ENCODE data around the gene PTPRCAP.
"Not testable (repeated sequence)": the region's sequence is repeated elsewhere in the genome, so short reads cannot be mapped to it uniquely, and the experiment has no call there.

PTPRCAP gene

GRCh38 chr11:67402192-67402839, 35.2 kb downstream of the PTPRCAP start:
- Histone ChIP-seq H3K27me3 (ENCODE audit: control insufficient read depth in 1 of 2, insufficient read depth in 2 of 2, low read length in 2 of 2) (peaks cover 0 to 35% of the 10 kb centered on the region in 2 donors), H3K36me3 (ENCODE audit: insufficient read depth, low read length) (peaks cover 22% of the 10 kb centered on the region), H3K27ac (ENCODE audit: low read depth, low read length) (peak overlapping the region; percentile 53), H3K4me1 (ENCODE audit: insufficient read depth, low read length) (peaks cover 23% of the 10 kb centered on the region), H3K4me3 (ENCODE audit: low read depth in 1 of 2, low read length in 2 of 2) (peak overlapping the region; percentile 21 to 66)
- not testable (repeated sequence) for H3K9ac ChIP-seq (ENCODE audit: low read length); H3K9me3 ChIP-seq (ENCODE audit: low read length)

- Histone ChIP-seq H3K9me3 (ENCODE audit: low read length) (no peaks in the 10 kb centered on the region), H3K9ac (ENCODE audit: low read length) (peak within 1 kb of the TSS; percentile 79), H3K4me3 (ENCODE audit: low read depth in 1 of 2, low read length in 2 of 2) (peak within 1 kb of the TSS; percentile 66 to 81), H3K4me1 (ENCODE audit: insufficient read depth, low read length) (peaks cover 23% of the 10 kb centered on the region), H3K36me3 (ENCODE audit: insufficient read depth, low read length) (peaks cover 22% of the 10 kb centered on the region), H3K27me3 (ENCODE audit: control insufficient read depth in 1 of 2, insufficient read depth in 2 of 2, low read length in 2 of 2) (peaks cover 0 to 28% of the 10 kb centered on the region in 2 donors), H3K27ac (ENCODE audit: low read depth, low read length) (peak within 1 kb of the TSS; percentile 97)
These were observed 35.8 kb downstream of the PTPRCAP start, which contains the start of gene PPP1CA for GRCh38 chr11:67401495-67402191. PPP1CA (minus strand) TSS chr11:67401858; CDS start chr11:67401782, 76 bp downstream.

- Histone ChIP-seq H3K9me3 (ENCODE audit: low read length) (no peaks in the 10 kb centered on the region), H3K36me3 (ENCODE audit: insufficient read depth, low read length) (peaks cover 22% of the 10 kb centered on the region), H3K27me3 (ENCODE audit: control insufficient read depth in 1 of 2, insufficient read depth in 2 of 2, low read length in 2 of 2) (peaks cover 0 to 22% of the 10 kb centered on the region in 2 donors), H3K9ac (ENCODE audit: low read length) (peak overlapping the region; percentile 79), H3K4me1 (ENCODE audit: insufficient read depth, low read length) (peaks cover 23% of the 10 kb centered on the region), H3K4me3 (ENCODE audit: low read depth in 1 of 2, low read length in 2 of 2) (peak overlapping the region; percentile 66 to 81), H3K27ac (ENCODE audit: low read depth, low read length) (peak overlapping the region; percentile 97)
These were observed 36.5 kb downstream of the PTPRCAP start for GRCh38 chr11:67400942-67401494.

- H3K4me3 ChIP-seq (ENCODE audit: low read depth in 1 of 2, low read length in 2 of 2) = peak overlapping the region; percentile 66 to 81
- peak overlapping the region; percentile 79 for H3K9ac ChIP-seq (ENCODE audit: low read length)
- H3K27ac ChIP-seq (ENCODE audit: low read depth, low read length) = peak overlapping the region; percentile 97
- H3K4me1 ChIP-seq (ENCODE audit: insufficient read depth, low read length) = peaks cover 23% of the 10 kb centered on the region
- peaks cover 0 to 16% of the 10 kb centered on the region in 2 donors for H3K27me3 ChIP-seq (ENCODE audit: control insufficient read depth in 1 of 2, insufficient read depth in 2 of 2, low read length in 2 of 2)
- no peaks in the 10 kb centered on the region for H3K9me3 ChIP-seq (ENCODE audit: low read length)
- peaks cover 22% of the 10 kb centered on the region for H3K36me3 ChIP-seq (ENCODE audit: insufficient read depth, low read length)
These were observed 37.1 kb downstream of the PTPRCAP start for GRCh38 chr11:67400251-67400941.

GRCh38 chr11:67398661-67399563, 38.6 kb downstream of the PTPRCAP start:
- Histone ChIP-seq H3K4me1 (ENCODE audit: insufficient read depth, low read length) (peaks cover 23% of the 10 kb centered on the region), H3K9ac (ENCODE audit: low read length) (no peak overlapping the region), H3K9me3 (ENCODE audit: low read length) (no peaks in the 10 kb centered on the region), H3K27me3 (ENCODE audit: control insufficient read depth in 1 of 2, insufficient read depth in 2 of 2, low read length in 2 of 2) (peaks cover 0 to 2% of the 10 kb centered on the region in 2 donors), H3K4me3 (ENCODE audit: low read depth in 1 of 2, low read length in 2 of 2) (no peak overlapping the region), H3K27ac (ENCODE audit: low read depth, low read length) (no peak overlapping the region), H3K36me3 (ENCODE audit: insufficient read depth, low read length) (peaks cover 22% of the 10 kb centered on the region)

GRCh38 chr11:67397986-67398660, 39.4 kb downstream of the PTPRCAP start:
- Histone ChIP-seq H3K9ac (ENCODE audit: low read length) (no peak overlapping the region), H3K27ac (ENCODE audit: low read depth, low read length) (no peak overlapping the region), H3K4me3 (ENCODE audit: low read depth in 1 of 2, low read length in 2 of 2) (no peak overlapping the region), H3K4me1 (ENCODE audit: insufficient read depth, low read length) (peaks cover 23% of the 10 kb centered on the region), H3K36me3 (ENCODE audit: insufficient read depth, low read length) (peaks cover 22% of the 10 kb centered on the region), H3K9me3 (ENCODE audit: low read length) (no peaks in the 10 kb centered on the region), H3K27me3 (ENCODE audit: control insufficient read depth in 1 of 2, insufficient read depth in 2 of 2, low read length in 2 of 2) (no peaks in the 10 kb centered on the region)

GRCh38 chr11:67397536-67397935, 39.9 kb downstream of the PTPRCAP start:
- no peak overlapping the region for H3K9ac ChIP-seq (ENCODE audit: low read length)
- H3K9me3 ChIP-seq (ENCODE audit: low read length) = no peaks in the 10 kb centered on the region
- H3K27me3 ChIP-seq (ENCODE audit: control insufficient read depth in 1 of 2, insufficient read depth in 2 of 2, low read length in 2 of 2) = no peaks in the 10 kb centered on the region
- peaks cover 26% of the 10 kb centered on the region for H3K4me1 ChIP-seq (ENCODE audit: insufficient read depth, low read length)
- no peak overlapping the region for H3K27ac ChIP-seq (ENCODE audit: low read depth, low read length)
- H3K4me3 ChIP-seq (ENCODE audit: low read depth in 1 of 2, low read length in 2 of 2) = no peak overlapping the region
- peaks cover 22% of the 10 kb centered on the region for H3K36me3 ChIP-seq (ENCODE audit: insufficient read depth, low read length)

GRCh38 chr11:67396587-67397389, 40.7 kb downstream of the PTPRCAP start:
- Histone ChIP-seq H3K27ac (ENCODE audit: low read depth, low read length) (no peak overlapping the region), H3K4me1 (ENCODE audit: insufficient read depth, low read length) (peaks cover 23% of the 10 kb centered on the region), H3K9me3 (ENCODE audit: low read length) (no peaks in the 10 kb centered on the region), H3K27me3 (ENCODE audit: control insufficient read depth in 1 of 2, insufficient read depth in 2 of 2, low read length in 2 of 2) (no peaks in the 10 kb centered on the region), H3K36me3 (ENCODE audit: insufficient read depth, low read length) (peaks cover 22% of the 10 kb centered on the region), H3K9ac (ENCODE audit: low read length) (no peak overlapping the region), H3K4me3 (ENCODE audit: low read depth in 1 of 2, low read length in 2 of 2) (no peak overlapping the region)

GRCh38 chr11:67396259-67396581, 41.3 kb downstream of the PTPRCAP start:
- Histone ChIP-seq H3K36me3 (ENCODE audit: insufficient read depth, low read length) (peaks cover 22% of the 10 kb centered on the region), H3K27ac (ENCODE audit: low read depth, low read length) (no peak overlapping the region), H3K4me3 (ENCODE audit: low read depth in 1 of 2, low read length in 2 of 2) (no peak overlapping the region), H3K9me3 (ENCODE audit: low read length) (no peaks in the 10 kb centered on the region), H3K27me3 (ENCODE audit: control insufficient read depth in 1 of 2, insufficient read depth in 2 of 2, low read length in 2 of 2) (no peaks in the 10 kb centered on the region), H3K4me1 (ENCODE audit: insufficient read depth, low read length) (peaks cover 25% of the 10 kb centered on the region), H3K9ac (ENCODE audit: low read length) (no peak overlapping the region)

Measured in muscle layer of colon (tissue), 2 donors.